Measurements from ENCODE around the gene TNC.
A peak's percentile ranks its signal among the peaks of the same experiment; 100 is the strongest.

The TNC gene

DNA sequence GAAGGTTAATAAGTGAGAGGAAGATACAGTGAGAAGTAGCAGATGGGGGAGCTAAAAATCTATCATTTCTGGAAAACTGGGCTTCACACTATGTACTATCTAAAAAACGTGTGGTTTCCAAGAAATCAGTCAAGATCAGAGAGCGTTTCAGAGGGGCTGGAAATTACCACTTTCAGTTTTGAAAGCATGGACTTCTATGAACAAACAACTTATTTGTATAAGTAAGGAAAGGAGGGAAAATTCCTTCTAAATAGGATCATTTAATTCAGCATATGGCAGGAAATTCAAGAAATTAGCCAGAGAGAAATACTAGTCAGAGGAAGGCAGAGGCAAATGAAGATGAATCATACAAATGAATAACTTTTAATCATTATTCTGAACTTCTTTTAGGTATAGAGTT is 11.3 kb downstream of the TNC start:
- DNase-seq (ENCODE audit: low read depth), result no peak
- H3K4me3 ChIP-seq (ENCODE audit: low read depth, low read length), result no peak overlapping the region

DNA sequence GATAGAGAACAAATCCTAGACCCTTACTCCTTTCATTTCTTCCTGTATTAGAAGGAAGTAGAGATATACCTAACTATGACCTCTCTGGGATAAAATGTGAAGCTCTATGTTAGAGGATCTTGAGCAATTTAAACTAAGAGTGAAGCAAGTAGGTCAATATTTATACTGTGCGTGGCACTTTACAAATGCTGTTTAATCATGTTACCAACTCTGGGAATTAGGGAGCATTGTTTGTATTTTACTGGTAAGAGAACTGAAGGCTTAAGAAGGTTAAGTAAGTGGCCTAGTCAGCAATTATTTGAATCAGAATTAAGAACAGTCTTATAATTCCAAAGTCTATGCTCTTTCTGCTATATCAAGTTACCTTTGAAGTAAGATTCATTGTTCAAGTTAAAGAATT is 12.0 kb downstream of the TNC start:
- no peak for DNase-seq (ENCODE audit: low read depth)
- no peak overlapping the region for H3K4me3 ChIP-seq (ENCODE audit: low read depth, low read length)

DNA sequence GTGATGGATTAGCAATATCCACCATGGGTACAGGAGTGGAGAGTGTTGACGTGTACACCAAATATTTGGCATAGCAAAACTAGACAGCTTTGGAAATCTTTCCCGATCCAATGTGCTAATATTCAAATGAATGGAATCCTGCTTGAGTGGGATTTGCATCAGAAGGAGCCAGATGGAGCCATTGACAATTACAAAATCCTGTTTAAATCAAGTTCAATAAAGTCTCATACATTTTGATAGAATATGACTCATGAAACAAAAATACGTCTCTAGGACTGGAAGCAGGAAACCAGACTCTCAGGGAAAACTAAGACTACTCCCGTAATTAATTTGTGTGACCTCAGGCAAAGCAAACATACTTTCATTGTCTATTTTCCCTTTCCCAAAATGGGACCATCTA is 13.0 kb downstream of the TNC start:
- no peak overlapping the region for H3K4me3 ChIP-seq (ENCODE audit: low read depth, low read length)
- peak; percentile 32 for DNase-seq (ENCODE audit: low read depth)

DNA sequence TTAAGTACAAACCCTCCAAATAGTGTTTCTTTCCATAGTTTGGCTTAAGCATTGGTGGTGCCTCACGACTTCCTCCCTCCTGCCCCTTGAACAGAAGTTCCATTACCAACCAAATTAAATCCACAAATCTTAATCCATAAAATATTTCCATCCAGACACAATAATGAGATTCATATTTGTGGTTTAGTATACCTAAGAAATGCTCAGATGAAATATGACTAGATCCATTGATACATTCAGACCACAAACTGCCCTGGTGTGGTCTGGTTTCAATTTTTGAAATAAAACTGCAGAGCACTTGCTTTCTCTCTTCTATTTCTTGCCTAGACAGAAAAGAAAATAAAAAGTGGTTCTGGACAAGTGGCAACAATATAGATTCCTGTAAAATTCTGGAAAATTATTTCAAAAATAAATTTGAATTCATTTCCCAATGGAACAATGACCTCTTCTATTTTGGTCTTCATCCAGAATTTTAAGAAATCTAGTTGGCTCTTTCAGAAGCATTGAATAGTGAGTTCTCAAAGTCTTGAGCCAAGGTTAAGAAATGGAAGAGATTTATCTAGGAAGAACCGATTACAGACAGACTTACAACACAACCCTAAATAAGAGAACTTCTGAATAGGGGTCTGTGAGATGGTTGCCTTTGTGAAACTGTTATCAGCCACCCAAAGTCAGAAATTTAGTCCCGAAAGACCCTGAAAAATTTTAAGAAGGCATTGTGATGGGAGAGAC is 14.0 kb downstream of the TNC start:
- no peak for DNase-seq (ENCODE audit: low read depth)
- no peak overlapping the region for H3K4me3 ChIP-seq (ENCODE audit: low read depth, low read length)

DNA sequence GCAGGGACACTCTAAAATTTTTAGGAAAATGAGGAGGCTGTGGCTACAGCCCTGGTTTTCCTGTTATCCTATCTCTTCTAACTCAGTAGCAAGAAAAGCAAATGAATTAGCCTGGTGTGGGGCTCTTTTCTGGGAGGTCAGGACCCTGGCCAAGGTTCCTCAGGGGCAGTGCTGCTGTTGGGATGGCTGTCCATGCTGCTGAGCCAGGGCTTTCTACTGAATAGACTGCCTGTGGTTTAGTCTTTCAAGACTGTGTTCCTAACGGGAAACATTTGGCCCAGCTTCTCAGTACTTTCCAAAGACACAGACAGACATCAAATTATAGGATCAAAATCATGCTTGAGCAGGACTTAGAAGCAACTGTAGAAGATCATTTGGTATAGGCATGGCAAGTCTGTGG is 18.1 kb downstream of the TNC start:
- no peak overlapping the region for H3K4me3 ChIP-seq (ENCODE audit: low read depth, low read length)
- no peak for DNase-seq (ENCODE audit: low read depth)

DNA sequence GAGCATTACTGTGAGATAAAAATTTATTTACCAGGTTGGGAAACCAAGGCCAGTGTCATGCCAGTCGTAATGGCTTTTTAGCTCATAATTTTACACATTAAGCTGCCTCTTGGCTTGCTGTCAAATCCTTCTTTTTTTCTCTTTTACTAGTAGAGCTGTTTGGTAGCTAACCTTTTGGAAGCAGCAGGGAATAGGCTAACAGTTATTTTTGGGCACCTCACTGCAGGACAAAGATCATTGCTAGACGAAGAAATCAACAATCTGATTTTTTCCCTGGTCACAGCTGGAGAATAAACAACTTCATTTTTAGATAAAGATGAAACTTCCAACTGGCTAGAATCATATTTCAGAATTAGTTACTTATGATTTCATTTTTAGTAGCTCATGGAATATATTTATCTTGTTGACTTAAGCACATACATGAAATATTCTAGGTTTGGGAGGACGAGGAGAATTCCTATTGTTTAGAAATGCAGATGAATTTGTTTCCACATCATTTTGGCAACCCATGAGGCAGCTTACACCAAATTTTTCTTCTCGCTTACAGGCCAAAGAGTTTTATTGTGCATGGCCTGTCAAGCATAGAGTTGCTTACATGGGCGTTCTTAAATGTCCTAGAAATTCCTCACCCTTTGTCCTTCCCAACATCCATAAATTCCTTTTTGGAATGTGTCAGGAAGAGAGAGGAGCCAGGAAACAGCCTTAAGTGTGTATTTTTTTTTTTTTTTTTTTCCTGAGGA is 19.6 kb downstream of the TNC start:
- DNase-seq (ENCODE audit: low read depth), result no peak

DNA sequence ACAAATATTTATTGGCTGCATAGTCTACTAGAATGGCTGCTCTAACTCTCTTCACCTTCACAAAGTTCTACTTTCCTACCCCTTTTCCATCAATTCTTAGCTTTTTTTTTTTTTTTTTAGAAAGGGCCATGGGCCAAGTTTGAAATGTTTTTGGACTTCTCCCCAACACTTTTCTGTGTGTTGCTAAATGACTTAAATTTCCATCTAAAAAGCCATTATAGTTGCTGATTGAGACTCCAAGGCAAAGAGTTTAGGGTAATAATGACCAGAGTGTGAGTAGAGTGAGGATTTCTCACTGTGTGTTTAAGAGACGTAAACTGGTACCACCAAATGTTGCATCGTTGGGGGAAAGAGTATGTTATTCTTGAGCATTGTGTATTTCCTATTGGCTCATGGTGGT is 24.4 kb downstream of the TNC start:
- DNase-seq (ENCODE audit: low read depth), result no peak
- no peak overlapping the region for H3K4me3 ChIP-seq (ENCODE audit: low read depth, low read length)

More for the DNA sequence above, 19.6 kb downstream of the TNC start:
- H3K4me3 ChIP-seq (ENCODE audit: low read depth, low read length), result no peak overlapping the region

DNA sequence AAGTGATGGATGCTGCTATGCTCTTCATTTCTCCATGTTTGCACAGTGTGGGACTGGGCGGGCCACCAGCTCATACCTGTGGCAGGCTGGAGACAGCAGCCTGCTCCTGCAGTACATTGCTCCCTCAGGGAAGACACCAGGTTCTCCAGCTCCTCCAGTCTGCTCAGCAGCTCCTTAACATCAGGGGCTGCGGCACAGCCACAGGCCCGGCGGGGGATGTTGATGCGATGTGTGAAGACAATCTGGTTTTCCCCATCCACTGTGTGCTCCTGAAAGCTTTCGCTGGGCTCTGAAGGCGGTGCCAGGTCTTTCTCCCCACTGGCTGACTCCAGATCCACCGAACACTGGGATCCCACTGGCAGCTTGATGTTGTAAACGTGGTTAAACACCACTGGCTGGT is 27.5 kb downstream of the TNC start:
- no peak overlapping the region for H3K4me3 ChIP-seq (ENCODE audit: low read depth, low read length)
- DNase-seq (ENCODE audit: low read depth), result no peak

DNA sequence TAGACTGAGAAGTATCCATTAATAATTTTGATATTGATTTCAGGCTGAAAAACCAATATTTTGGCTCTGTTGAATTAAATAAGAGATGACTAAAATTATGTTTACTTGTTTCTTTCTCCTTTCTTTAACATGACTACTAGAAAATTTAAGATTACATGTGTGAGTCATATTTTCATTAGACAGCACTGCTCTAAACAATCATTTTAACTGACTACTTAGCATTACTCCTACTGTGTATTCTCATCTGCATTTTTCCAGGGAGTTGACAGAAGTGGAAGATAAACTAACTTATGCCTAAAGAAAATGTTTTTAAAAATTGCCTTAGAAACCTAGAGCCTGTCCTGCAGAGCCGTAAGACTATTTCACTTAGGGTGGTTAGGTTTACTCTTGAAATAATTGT is 29.1 kb downstream of the TNC start:
- DNase-seq (ENCODE audit: low read depth), result no peak
- H3K4me3 ChIP-seq (ENCODE audit: low read depth, low read length), result no peak overlapping the region

DNA sequence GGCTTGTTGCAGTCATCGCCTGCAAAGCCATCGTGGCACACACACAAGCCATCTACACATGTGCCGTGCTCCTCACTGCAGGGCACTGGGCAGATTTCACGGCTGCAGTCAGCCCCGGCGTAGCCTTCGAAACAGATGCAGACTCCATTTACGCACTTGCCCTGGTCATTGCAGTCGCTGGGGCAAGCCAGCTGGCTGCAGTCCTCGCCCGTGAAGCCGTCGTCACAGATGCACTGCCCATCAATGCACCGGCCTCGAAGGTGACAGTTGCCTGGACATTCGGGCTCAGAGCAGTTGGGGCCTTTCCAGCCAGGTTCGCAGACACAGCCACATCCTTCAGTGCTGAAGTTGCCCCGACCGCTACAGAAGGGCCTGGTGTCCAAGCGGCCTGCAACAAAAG is 31.1 kb downstream of the TNC start:
- DNase-seq (ENCODE audit: low read depth), result no peak
- no peak overlapping the region for H3K4me3 ChIP-seq (ENCODE audit: low read depth, low read length)

DNA sequence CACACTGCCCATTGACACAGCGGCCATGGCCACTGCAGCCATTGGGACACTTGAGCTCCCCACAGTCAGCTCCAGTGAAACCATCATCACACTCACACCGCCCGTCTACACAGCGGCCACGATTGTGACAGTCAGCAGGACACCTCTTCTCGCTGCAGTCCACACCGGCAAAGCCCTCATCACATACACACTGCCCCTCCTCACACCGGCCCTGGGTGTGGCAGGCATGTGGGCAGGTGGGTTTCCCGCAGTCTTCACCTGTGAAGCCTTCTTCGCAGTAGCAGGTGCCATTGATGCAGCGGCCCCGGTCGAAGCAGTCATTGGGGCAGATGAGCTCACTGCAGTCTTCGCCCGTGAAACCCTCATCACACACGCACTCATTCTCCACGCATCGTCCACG is 31.5 kb downstream of the TNC start:
- DNase-seq (ENCODE audit: low read depth), result no peak
- no peak overlapping the region for H3K4me3 ChIP-seq (ENCODE audit: low read depth, low read length)

DNA sequence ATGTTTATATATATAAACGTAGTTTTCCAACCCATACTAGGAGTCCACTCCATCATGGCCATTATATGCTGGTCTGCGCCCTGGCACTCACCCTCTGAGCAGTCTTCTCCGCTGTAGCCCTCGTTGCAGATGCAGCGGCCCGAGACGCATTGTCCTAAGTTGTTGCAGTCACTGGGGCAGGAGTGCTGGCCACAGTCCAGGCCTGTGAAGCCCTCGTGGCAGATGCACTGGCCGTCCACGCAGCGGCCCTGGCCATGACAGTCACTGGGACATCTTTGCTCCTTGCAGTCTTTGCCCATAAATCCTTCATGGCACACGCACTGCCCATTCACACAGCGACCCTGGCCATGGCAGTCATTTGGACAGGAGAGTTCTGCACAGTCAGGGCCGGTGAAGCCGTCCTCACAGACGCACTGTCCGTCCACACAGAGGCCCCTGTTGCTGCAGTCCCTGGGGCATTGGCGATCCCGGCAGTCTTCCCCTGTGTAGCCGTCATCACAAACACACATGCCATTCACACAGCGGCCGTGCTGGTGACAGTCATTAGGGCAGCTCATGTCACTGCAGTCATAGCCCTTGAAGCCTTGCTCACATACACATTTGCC is 32.1 kb downstream of the TNC start:
- H3K4me3 ChIP-seq (ENCODE audit: low read depth, low read length), result no peak overlapping the region
- no peak for DNase-seq (ENCODE audit: low read depth)

DNA sequence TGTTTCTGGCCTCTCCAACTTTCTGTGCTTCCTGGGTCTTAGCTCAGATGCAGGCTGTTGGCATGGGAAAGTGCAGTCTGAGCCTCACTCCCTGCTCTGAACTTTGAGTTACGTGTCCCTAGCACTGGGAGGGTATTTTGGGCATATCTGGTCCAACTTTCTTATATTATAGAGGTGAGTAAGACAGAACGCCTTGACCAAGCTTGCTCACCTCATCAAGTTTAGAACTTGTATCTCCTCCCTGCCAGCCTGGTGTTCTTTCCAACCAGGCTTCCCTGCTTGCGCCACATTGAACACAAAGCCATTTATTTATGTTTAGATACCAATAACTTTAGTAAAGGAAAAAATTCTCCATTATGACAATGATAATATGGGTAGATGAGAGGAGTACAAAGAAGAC is 33.2 kb downstream of the TNC start:
- no peak overlapping the region for H3K4me3 ChIP-seq (ENCODE audit: low read depth, low read length)
- no peak for DNase-seq (ENCODE audit: low read depth)

DNA sequence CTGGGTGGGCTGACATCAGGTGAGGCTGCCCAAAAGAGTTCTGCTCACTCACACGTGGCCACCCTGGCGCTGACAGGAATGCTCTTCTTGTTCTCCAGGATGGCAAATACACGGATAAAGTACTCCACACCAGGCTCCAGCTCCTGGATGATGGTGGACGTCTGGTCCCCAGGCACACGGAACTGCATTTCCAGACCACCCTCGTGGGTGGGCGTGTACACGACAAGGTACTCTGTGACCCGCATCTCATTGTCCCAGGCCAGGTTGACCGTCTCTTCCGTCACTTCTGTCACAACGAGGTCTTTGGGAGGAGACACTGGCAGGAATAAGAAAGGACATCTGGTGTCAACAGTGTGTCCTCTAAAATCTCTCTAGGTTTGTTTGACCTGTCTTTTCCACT is 33.8 kb downstream of the TNC start:
- no peak overlapping the region for H3K4me3 ChIP-seq (ENCODE audit: low read depth, low read length)
- DNase-seq (ENCODE audit: low read depth), result no peak

DNA sequence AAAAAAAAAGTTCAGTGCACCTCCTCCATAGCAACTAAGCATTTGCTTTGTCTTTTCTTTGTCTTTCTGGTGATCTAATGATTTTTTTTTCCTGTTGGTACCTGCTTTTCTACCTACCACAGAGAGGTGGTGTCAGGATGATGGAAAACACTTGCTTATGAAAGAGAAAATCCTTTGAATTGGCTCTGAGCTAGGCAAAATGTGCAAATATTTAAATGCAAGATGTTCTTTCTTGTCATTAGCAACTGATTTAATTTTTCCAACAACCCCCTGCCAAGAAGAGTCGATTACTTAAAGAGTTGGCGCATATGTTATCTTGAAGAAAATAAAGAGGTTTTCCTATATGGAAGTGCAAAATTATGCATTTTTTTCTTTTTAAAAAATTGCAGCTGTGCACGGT is 37.7 kb downstream of the TNC start:
- H3K4me3 ChIP-seq (ENCODE audit: low read depth, low read length), result no peak overlapping the region
- no peak for DNase-seq (ENCODE audit: low read depth)

DNA sequence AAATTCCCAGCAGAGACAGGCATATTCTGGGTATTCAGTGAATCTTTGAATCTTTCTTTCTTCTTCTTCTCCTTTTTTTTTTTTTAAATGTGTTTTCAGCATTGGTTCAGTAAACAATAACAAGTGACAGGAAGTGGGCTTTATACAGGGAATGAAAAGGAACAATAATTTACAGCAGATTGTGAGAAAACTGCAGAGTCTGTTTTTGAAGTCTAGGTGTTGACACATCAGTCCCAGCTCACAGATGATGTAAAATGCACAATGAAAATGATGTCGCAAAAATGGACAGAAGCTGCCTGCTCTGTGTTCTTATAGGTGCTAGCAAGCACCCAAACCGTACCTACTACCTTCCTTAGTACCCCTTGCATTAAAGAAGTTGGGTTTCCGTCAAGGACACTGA is 38.8 kb downstream of the TNC start:
- no peak overlapping the region for H3K4me3 ChIP-seq (ENCODE audit: low read depth, low read length)
- DNase-seq (ENCODE audit: low read depth), result no peak

DNA sequence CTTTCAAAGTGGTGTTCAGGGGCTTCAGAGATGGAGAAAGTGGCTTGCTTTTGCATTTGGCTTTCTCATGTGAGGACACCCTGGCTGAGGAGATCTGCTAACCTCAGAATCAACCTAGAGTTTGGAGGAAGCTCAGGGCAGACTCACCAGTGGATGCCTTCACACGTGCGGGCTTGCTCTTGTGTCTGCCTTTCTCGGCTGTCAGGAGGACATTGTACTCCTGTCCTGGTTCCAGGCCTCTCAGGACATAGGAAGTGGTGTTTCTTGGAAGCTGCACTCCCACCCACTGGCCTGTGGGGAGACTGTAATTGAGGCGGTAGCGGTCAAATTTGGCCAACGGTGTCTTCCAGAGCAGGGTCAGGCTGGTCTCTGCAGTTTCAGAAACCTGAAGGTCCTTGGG is 44.5 kb downstream of the TNC start:
- no peak for DNase-seq (ENCODE audit: low read depth)

DNA sequence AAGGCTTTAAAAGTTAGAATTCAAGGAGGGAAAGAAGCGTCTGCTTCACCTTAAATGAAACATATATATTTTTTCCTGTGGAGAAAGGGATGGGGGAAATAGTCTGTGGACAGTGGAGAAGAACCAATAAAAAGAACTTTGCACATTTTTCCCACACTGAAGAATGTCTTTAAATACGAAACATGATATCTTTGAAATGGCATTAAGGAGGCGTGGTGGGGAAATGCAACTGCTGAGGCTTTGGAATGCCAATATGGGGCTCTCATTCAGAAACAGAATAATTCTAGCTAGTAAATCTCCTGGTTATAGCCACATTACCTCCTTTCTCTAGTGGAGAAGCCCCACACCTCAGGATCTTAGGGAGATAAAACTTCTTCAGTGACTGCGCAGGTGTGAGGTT is 46.8 kb downstream of the TNC start:
- DNase-seq (ENCODE audit: low read depth), result no peak
- H3K4me3 ChIP-seq (ENCODE audit: low read depth, low read length), result no peak overlapping the region

More for the DNA sequence above, 44.5 kb downstream of the TNC start:
- no peak overlapping the region for H3K4me3 ChIP-seq (ENCODE audit: low read depth, low read length)

DNA sequence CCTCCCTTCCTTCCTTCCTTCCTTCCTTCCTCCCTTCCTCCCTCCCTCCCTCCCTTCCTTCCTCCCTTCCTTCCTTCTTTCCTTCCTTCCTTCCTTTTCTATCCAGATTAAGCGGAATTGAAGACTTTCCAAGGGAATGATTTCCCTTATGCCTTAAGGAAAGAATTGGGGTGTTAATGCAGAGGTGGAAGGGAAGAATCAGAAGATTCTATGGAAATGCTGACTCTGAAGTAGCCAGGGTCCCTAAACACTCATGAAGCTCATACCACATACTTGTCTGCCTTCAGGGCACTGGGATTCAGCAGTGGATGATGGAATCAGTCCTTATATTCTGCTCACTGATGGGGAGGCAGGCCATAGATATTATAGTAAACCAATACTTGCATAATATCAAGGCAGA is 48.2 kb downstream of the TNC start:
- no peak for DNase-seq (ENCODE audit: low read depth)
- H3K4me3 ChIP-seq (ENCODE audit: low read depth, low read length), result no peak overlapping the region

DNA sequence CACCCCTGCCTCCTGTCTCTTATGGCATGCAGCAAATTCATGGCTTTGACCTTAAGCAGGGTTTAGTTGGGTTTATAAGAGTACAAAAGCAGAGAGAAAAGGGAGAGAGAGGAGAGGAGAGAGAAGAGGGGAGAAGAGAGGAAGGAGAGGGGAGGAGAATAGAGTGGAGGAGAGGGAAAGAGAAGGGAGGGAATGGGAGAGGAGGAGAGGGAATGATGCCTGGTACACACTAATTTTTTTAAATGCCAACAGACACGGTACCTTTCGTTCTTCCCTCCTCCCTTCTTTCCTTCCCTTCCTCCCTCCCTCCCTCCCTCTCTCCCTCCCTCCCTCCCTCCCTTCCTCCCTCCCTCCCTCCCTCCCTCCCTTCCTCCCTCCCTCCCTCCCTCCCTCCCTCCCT is 48.7 kb downstream of the TNC start:
- no peak overlapping the region for H3K4me3 ChIP-seq (ENCODE audit: low read depth, low read length)
- no peak for DNase-seq (ENCODE audit: low read depth)

DNA sequence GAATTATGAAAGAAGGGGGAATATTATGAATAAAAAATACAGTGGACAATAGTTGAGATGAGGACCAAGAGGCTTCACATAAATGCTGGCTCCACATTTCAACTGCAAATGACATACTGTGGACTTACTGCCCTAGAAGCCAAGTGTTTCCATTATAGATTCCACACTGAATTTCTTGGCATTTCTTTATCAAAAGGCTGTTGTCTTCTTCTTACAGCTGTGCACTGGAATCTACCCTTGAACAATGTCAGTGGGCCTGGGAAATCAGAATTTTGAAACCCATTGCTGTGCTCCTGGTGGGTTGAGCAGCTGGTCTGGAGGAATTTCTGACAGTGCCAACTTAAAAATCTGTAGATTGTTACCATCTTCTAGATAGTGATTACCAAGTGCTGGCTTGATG is 49.9 kb downstream of the TNC start:
- no peak for DNase-seq (ENCODE audit: low read depth)
- H3K4me3 ChIP-seq (ENCODE audit: low read depth, low read length), result no peak overlapping the region
